HepG2 (cell line): ENCODE measurements around the gene PAXX. TPM values are rescaled to one million over a fixed set of nuclear protein-coding genes. Genes with fewer than 3 reads are reported as not detected.

Experiments used
- ATAC-seq: fragments of 200-7000 bp; cut with Tn5 transposase; 3 replicates; pipeline ENCODE4 v1.9.1; 2020; ENCODE audit warnings: mild to moderate bottlenecking, moderate library complexity
- BruUV-seq: library from RNA; stranded (reverse); fragments of 400-500 nt; replicated peaks from 2 replicates; lab custom pipeline; 2021; lab: Mats Ljungman, UMichigan
- CTCF ChIA-PET: fragments of 300-600 bp; formaldehyde crosslinking; extraction: SDS; loops from one replicate; lab custom pipeline; 2021; ENCODE audit warnings: low total read pairs, inconsistent platforms, low intra/inter-chr PET ratio; lab: Yijun Ruan, JAX
- POLR2A ChIA-PET: fragments of 350-600 bp; sonication (Branson Sonifier 250); formaldehyde crosslinking; loops from one replicate; lab custom pipeline; 2020; ENCODE audit warnings: antibody characterized with exemption, inconsistent platforms; lab: Yijun Ruan, JAX
- DNase-seq: peaks from one replicate; pipeline ENCODE4 v3.0.0-alpha.2; 2015; ENCODE audit warnings: low spot score
- FAIRE-seq: peaks from 3 replicates; lab custom pipeline; 2011; peaks lifted over from hg19 to GRCh38; lab: Jason Lieb, UNC
- H2AFZ ChIP-seq: one replicate; pipeline ENCODE4 v1.6.1; 2011; ENCODE audit warnings: low read length, inconsistent platforms
- H3K27ac ChIP-seq: fragments of 300-600 bp; 3 replicates; pipeline ENCODE4 v1.8.0; 2011; ENCODE audit warnings: mixed run types, mild to moderate bottlenecking, mixed read lengths, low read length, inconsistent platforms; ENCODE audit not compliant: insufficient read depth; ENCODE audit errors: extremely low read length
- H3K27me3 ChIP-seq, 2 experiments: fragments of 200-600 bp in 1 of 2; 2 replicates in 1 of 2; 3 replicates in 1 of 2; pipeline versions ENCODE4 v1.6.0 to v1.8.0; 2011; ENCODE audit warnings: low read length in 2 of 2, mild to moderate bottlenecking in 2 of 2, moderate library complexity in 2 of 2, inconsistent platforms in 1 of 2; ENCODE audit not compliant: insufficient read depth in 2 of 2, control insufficient read depth in 1 of 2
- H3K36me3 ChIP-seq, 2 experiments: fragments of 200-600 bp in 1 of 2; replicated peaks in 1 of 2; 2 replicates in 1 of 2; 3 replicates in 1 of 2; pipeline versions ENCODE4 v1.5.1 to v1.8.0; 2011; ENCODE audit warnings: low read length in 2 of 2, inconsistent platforms in 1 of 2; ENCODE audit not compliant: insufficient read depth in 2 of 2, control insufficient read depth in 1 of 2
- H3K4me1 ChIP-seq: 2 replicates; pipeline ENCODE4 v1.5.1; 2012; ENCODE audit warnings: low read length, inconsistent platforms; ENCODE audit not compliant: insufficient read depth
- H3K4me2 ChIP-seq: 2 replicates; pipeline ENCODE4 v1.6.0; 2011; ENCODE audit warnings: low read depth, low read length, inconsistent platforms
- H3K4me3 ChIP-seq, 3 experiments: fragments of 200-600 bp in 1 of 3; sonication (generic), shearing (Covaris generic) in 1 of 3; replicated peaks in 1 of 3; 2 replicates each; pipeline ENCODE4 v1.5.1; 2011 to 2016; ENCODE audit warnings: low read length in 3 of 3, inconsistent platforms in 2 of 3, low read depth in 2 of 3, mild to moderate bottlenecking in 2 of 3, control low read depth in 1 of 3, mixed read lengths in 1 of 3; ENCODE audit not compliant: insufficient read depth in 1 of 3
- H3K79me2 ChIP-seq: one replicate; pipeline ENCODE4 v1.6.1; 2011; ENCODE audit warnings: low read length, inconsistent platforms; ENCODE audit not compliant: insufficient read depth
- H3K9ac ChIP-seq: 2 replicates; pipeline ENCODE4 v1.6.0; 2011; ENCODE audit warnings: mild to moderate bottlenecking, low read depth, low read length, inconsistent platforms; ENCODE audit not compliant: insufficient read depth
- H3K9me3 ChIP-seq: 2 replicates; pipeline ENCODE4 v1.5.1; 2012; ENCODE audit warnings: mild to moderate bottlenecking, low read length
- H4K20me1 ChIP-seq: 2 replicates; pipeline ENCODE4 v1.6.0; 2011; ENCODE audit warnings: inconsistent platforms, mild to moderate bottlenecking, low read length, moderate library complexity; ENCODE audit not compliant: insufficient read depth
- HMG20B ChIP-seq: conservative IDR thresholded peaks from 2 replicates; pipeline ENCODE4 v1.6.1; 2016; ENCODE audit warnings: missing genetic modification reagents, missing compliant biosample characterization
- MTF1 ChIP-seq: sonication (generic); formaldehyde crosslinking; IDR thresholded peaks from 2 replicates; pipeline ENCODE4 v1.5.0; 2020; ENCODE audit warnings: missing genetic modification reagents
- POGZ ChIP-seq: sonication (generic); formaldehyde crosslinking; IDR thresholded peaks from 2 replicates; pipeline ENCODE4 v1.4.0; 2020; ENCODE audit warnings: mild to moderate bottlenecking, missing genetic modification reagents
- TEAD2 ChIP-seq: sonication (generic); formaldehyde crosslinking; IDR thresholded peaks from 2 replicates; pipeline ENCODE4 v1.9.0; 2021; ENCODE audit warnings: missing genetic modification reagents
- ZBTB21 ChIP-seq: sonication (generic); formaldehyde crosslinking; IDR thresholded peaks from 2 replicates; pipeline ENCODE4 v1.4.0; 2020; ENCODE audit warnings: missing genetic modification reagents
- ZNF10 ChIP-seq: sonication (generic); formaldehyde crosslinking; IDR thresholded peaks from 2 replicates; pipeline ENCODE4 v1.4.0; 2020; ENCODE audit warnings: mild to moderate bottlenecking, low read depth, missing genetic modification reagents, borderline replicate concordance
- ZNF124 ChIP-seq: sonication (generic); formaldehyde crosslinking; IDR thresholded peaks from 2 replicates; pipeline ENCODE4 v1.4.0; 2020; ENCODE audit warnings: missing genetic modification reagents
- ZNF446 ChIP-seq: sonication (generic); formaldehyde crosslinking; IDR thresholded peaks from 2 replicates; pipeline ENCODE4 v1.5.0; 2020; ENCODE audit warnings: mild to moderate bottlenecking, missing genetic modification reagents
- ZNF570 ChIP-seq: sonication (generic); formaldehyde crosslinking; IDR thresholded peaks from 2 replicates; pipeline ENCODE4 v1.4.0; 2020; ENCODE audit warnings: mild to moderate bottlenecking, missing genetic modification reagents, borderline replicate concordance
- ZNF614 ChIP-seq: IDR thresholded peaks from 2 replicates; pipeline ENCODE4 v1.6.1; 2018; ENCODE audit warnings: missing biosample characterization, missing genetic modification reagents, inconsistent platforms, borderline replicate concordance
- ZNF766 ChIP-seq: sonication (generic); formaldehyde crosslinking; IDR thresholded peaks from 2 replicates; pipeline ENCODE4 v1.5.0; 2020; ENCODE audit warnings: missing genetic modification reagents, borderline replicate concordance
- ZNF879 ChIP-seq: sonication (generic); formaldehyde crosslinking; IDR thresholded peaks from 2 replicates; pipeline ENCODE4 v1.8.1; 2023; ENCODE audit warnings: missing genetic modification reagents
- ZNF883 ChIP-seq: sonication (generic); formaldehyde crosslinking; IDR thresholded peaks from 2 replicates; pipeline ENCODE4 v1.5.1; 2020; ENCODE audit warnings: mild to moderate bottlenecking, missing genetic modification reagents; ENCODE audit errors: not compliant biosample characterization
- WGBS: methylation state at CpG from one replicate; pipeline ENCODE4 v1.1.6; 2017; ENCODE audit warnings: low lambda C conversion rate; 5-methylcytosine and 5-hydroxymethylcytosine counted together
- in situ Hi-C: cut with HindIII; loops from 2 replicates; pipeline ENCODE4 v1.10.0; 2017; ENCODE audit warnings: low pct_unique_long_range_greater_than_20kb; ENCODE audit not compliant: extremely low pct_ligation_motif_present
- intact Hi-C: fragments of 100-400 bp; cut with micrococcal nuclease; formaldehyde crosslinking; loops from one replicate; pipeline ENCODE4 v1.10.0; 2022; ENCODE audit not compliant: unreplicated experiment
- polyA plus RNA-seq, 8 experiments: library from polyadenylated mRNA; depleted of rRNA in 3 of 8; stranded (reverse) in 7 of 8; unstranded in 1 of 8; fragments of >200 nt; fragmentation: Illumina TruSeq in 4 of 8; extraction: Trizol in 4 of 8; gene quantifications; 2 replicates each; pipeline versions ENCODE4 v1.2.1 to v1.2.3, GENCODE V29; 2011 to 2016; ENCODE audit warnings: low read depth in 4 of 8, missing spikeins in 1 of 8, mixed read lengths in 1 of 8; ENCODE audit not compliant: insufficient read depth in 1 of 8
- total RNA-seq, 5 experiments: library from RNA; depleted of rRNA; stranded (reverse); fragments of >200 nt; fragmentation: Illumina TruSeq; extraction: Trizol; gene quantifications; 2 replicates each; pipeline ENCODE4 v1.2.3, GENCODE V29; 2016; ENCODE audit warnings: low read depth in 1 of 5
- TF ChIP-seq, protein P1 (sequence below), 2 experiments: IDR thresholded peaks; 2 replicates each; pipeline ENCODE4 v1.6.1; 2011 to 2012; ENCODE audit warnings: low read length in 2 of 2, borderline replicate concordance in 1 of 2, low read depth in 1 of 2, mild to moderate bottlenecking in 1 of 2, moderate library complexity in 1 of 2

The PAXX gene
- total and polyA plus RNA-seq, 2 of the 13 experiments (the other 11 are each of a cell fraction or from before 2014, with no cell fraction given): 14.0 to 31.9 TPM

DNA sequence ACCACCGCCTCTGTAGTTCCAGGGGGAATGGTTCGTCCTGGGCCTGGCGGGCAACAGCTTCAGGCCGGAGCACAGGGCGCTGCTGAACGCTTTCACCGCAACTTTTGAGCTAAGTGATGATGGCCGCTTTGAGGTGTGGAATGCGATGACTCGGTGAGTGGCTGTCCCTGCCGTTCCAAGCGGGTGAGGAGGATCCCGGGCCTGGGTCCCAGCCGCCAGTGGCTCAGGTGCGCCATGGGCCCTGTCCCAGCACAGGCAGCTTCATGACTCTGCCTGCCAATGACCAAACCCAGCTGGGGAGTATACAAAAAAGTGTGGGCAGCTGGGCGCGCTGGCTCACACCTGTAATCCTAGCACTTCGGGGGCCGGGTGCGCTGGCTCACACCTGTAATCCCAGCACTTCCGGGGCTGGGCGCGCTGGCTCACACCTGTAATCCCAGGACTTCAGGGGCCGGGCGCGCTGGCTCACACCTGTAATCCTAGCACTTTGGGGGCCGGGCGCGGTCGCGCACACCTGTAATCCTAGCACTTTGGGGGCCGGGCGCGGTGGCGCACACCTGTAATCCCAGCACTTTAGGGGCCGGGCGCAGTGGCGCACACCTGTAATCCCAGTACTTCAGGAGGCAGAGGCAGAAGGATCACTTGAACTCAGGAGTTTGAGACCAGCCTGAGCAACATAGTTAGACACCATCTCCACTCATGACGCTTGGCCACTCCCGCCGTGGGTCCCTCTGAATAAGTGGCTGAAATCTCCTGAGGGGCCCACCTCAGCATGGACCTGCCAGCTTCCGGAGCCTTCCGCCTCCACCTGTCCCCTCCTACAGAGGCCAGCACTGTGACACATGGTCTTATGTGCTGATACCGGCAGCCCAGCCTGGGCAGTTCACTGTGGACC lies 39.1 kb upstream of the PAXX start:
- in situ Hi-C loops: no loop called here
- no peak overlapping the region for H3K27ac ChIP-seq
- H3K27me3 ChIP-seq: peaks cover under 1 to 1% of the 10 kb centered on the region in 2 experiments; a peak in 1 of 5 replicates
- POLR2A ChIA-PET: no interaction called here
- peaks cover 5% of the 10 kb centered on the region for H3K79me2 ChIP-seq
- BruUV-seq: no TSS peak
- peaks cover 25% of the 10 kb centered on the region for H3K4me1 ChIP-seq
- intact Hi-C loops: no loop called here
- no peak overlapping the region for H3K4me2 ChIP-seq
- H3K9me3 ChIP-seq: no peaks in the 10 kb centered on the region
- no peak for TF ChIP-seq ZNF10
- TF ChIP-seq MTF1 (CRISPR knock-in tag): no peak
- TF ChIP-seq ZBTB21: no peak
- no peak for TF ChIP-seq ZNF446 (CRISPR knock-in tag)
- TF ChIP-seq, protein P1, sequence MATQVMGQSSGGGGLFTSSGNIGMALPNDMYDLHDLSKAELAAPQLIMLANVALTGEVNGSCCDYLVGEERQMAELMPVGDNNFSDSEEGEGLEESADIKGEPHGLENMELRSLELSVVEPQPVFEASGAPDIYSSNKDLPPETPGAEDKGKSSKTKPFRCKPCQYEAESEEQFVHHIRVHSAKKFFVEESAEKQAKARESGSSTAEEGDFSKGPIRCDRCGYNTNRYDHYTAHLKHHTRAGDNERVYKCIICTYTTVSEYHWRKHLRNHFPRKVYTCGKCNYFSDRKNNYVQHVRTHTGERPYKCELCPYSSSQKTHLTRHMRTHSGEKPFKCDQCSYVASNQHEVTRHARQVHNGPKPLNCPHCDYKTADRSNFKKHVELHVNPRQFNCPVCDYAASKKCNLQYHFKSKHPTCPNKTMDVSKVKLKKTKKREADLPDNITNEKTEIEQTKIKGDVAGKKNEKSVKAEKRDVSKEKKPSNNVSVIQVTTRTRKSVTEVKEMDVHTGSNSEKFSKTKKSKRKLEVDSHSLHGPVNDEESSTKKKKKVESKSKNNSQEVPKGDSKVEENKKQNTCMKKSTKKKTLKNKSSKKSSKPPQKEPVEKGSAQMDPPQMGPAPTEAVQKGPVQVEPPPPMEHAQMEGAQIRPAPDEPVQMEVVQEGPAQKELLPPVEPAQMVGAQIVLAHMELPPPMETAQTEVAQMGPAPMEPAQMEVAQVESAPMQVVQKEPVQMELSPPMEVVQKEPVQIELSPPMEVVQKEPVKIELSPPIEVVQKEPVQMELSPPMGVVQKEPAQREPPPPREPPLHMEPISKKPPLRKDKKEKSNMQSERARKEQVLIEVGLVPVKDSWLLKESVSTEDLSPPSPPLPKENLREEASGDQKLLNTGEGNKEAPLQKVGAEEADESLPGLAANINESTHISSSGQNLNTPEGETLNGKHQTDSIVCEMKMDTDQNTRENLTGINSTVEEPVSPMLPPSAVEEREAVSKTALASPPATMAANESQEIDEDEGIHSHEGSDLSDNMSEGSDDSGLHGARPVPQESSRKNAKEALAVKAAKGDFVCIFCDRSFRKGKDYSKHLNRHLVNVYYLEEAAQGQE (IDR thresholded peaks at IDR 0.05; ENCODE audit: borderline replicate concordance in 1 of 2, low read depth in 1 of 2, low read length in 2 of 2): no peak
- TF ChIP-seq ZNF879 (CRISPR knock-in tag): no peak
- no peak for TF ChIP-seq ZNF883
- TF ChIP-seq ZNF766 (CRISPR knock-in tag): no peak
- no peak for TF ChIP-seq POGZ
- no peak for TF ChIP-seq ZNF614 (CRISPR knock-in tag)
- TF ChIP-seq ZNF570 (CRISPR knock-in tag): no peak
- TF ChIP-seq HMG20B (CRISPR knock-in tag): no peak
- no peak for TF ChIP-seq TEAD2
- no peak for TF ChIP-seq ZNF124
- DNase-seq (no peak), FAIRE-seq (no peak), ATAC-seq (no peak)
- no peak overlapping the region for H3K4me3 ChIP-seq
- CTCF ChIA-PET: no interaction called here
- no peak overlapping the region for H3K9ac ChIP-seq
- H4K20me1 ChIP-seq: no peaks in the 10 kb centered on the region
- H2AFZ ChIP-seq: no peak overlapping the region
- H3K36me3 ChIP-seq: no peaks in the 10 kb centered on the region
- 95% methylated on average over 14 of the region's 44 CpGs for WGBS
